ENCODE results near the gene KIN. TPM values are rescaled to one million over a fixed set of nuclear protein-coding genes. Genes with fewer than 3 reads are reported as not detected.

The KIN gene
- polyA plus RNA-seq, 1 experiment = 2.6 TPM

GRCh38 chr10:7702288-7702812 lies 85.4 kb downstream of the KIN start:
- POLR2A ChIA-PET = no interaction called here
- no peaks in the 10 kb centered on the region for H3K36me3 ChIP-seq (ENCODE audit: control insufficient read depth, insufficient read depth, low read length)
- CTCF ChIA-PET = interaction anchor here (0.6 to 1.4 kb wide), 3 partner anchors 15 to 177 kb away, joined by 3 read pairs; no protein-coding TSS in a partner anchor
- H3K27me3 ChIP-seq (ENCODE audit: control insufficient read depth, insufficient read depth, low read length) = no peaks in the 10 kb centered on the region
- TF ChIP-seq CTCF (IDR thresholded peaks at IDR 0.05; ENCODE audit: insufficient read depth, low read depth, low read length) = no peak
- H3K4me3 ChIP-seq (ENCODE audit: low read depth, low read length) = no peak overlapping the region
- DNase-seq (ENCODE audit: low read depth) = no peak

- H3K36me3 ChIP-seq (ENCODE audit: control insufficient read depth, insufficient read depth, low read length) = no peaks in the 10 kb centered on the region
- ChIA-PET CTCF (no interaction called here), POLR2A (no interaction called here)
- no peaks in the 10 kb centered on the region for H3K27me3 ChIP-seq (ENCODE audit: control insufficient read depth, insufficient read depth, low read length)
- no peak for DNase-seq (ENCODE audit: low read depth)
- H3K4me3 ChIP-seq (ENCODE audit: low read depth, low read length) = no peak overlapping the region
- TF ChIP-seq CTCF (IDR thresholded peaks at IDR 0.05; ENCODE audit: insufficient read depth, low read depth, low read length) = no peak
Observed at GRCh38 chr10:7701158-7701742, 86.5 kb downstream of the KIN start.

Other genes with a start within 250 kb of the KIN start
- 8.9 and 10.3 TPM in 2 replicates for gene ITIH5, start 121.0 kb downstream of the KIN start, polyA plus RNA-seq (2011; rRNA removed)
- gene ITIH2, start 84.7 kb downstream of the KIN start, polyA plus RNA-seq (2011; rRNA removed) = not detected in 2 replicates
- 217 and 406 TPM in 2 replicates for gene ATP5F1C, start 184 bp upstream of the KIN start, polyA plus RNA-seq (2011; rRNA removed)
- 1.7 and 1.8 TPM in 2 replicates for gene TAF3, start 30.5 kb upstream of the KIN start, polyA plus RNA-seq (2011; rRNA removed)

Data from BJ (cell line).